Measurements from ENCODE around the gene DES.

Gene DES

GRCh38 chr2:219475697-219476651, 57.8 kb downstream of the DES start:
- peak; percentile 14 for DNase-seq

All from NCI-H526 treated with DMSO at 0.1 percent for 48 hours (cell line).